Measurements from ENCODE around the gene VWA8. TPM values are rescaled to one million over a fixed set of nuclear protein-coding genes. Genes with fewer than 3 reads are reported as not detected.
"Not testable (repeated sequence)": the region's sequence is repeated elsewhere in the genome, so short reads cannot be mapped to it uniquely, and the experiment has no call there.

The VWA8 gene
- total RNA-seq, 2 experiments from 2014 or later: 18.6 to 21.1 TPM

DNA sequence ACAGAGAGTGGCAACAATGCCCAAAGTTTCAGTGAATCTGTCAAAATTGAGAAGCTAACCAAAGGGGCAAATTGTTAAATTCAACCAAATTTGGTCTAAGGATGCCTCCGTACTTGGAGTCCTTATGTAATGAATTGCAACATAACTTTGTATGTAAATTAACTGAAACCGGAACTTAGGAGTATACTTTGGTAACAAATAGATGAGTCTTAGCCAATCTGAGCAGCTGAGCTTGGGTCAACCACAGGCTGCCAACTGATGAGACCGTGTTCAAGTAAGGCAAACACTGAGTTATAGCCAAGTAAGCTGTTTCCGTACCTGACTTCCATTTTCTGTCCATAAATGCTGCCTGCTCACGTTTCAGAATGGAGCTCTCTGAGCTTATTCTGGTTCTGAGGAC, 5.3 kb downstream of the VWA8 start:
- peaks cover 13% of the 10 kb centered on the region for H3K36me3 Mint-ChIP-seq
- H3K4me1 Mint-ChIP-seq: peaks cover 14% of the 10 kb centered on the region
- no peak for DNase-seq
- no peak for ATAC-seq (ENCODE audit: low read depth)
- no peaks in the 10 kb centered on the region for H3K9me3 Mint-ChIP-seq
- no peaks in the 10 kb centered on the region for H3K27me3 Mint-ChIP-seq
- no peak overlapping the region for H3K27ac Mint-ChIP-seq
- no peak overlapping the region for H3K4me3 Mint-ChIP-seq
- POLR2A ChIA-PET: no interaction called here

DNA sequence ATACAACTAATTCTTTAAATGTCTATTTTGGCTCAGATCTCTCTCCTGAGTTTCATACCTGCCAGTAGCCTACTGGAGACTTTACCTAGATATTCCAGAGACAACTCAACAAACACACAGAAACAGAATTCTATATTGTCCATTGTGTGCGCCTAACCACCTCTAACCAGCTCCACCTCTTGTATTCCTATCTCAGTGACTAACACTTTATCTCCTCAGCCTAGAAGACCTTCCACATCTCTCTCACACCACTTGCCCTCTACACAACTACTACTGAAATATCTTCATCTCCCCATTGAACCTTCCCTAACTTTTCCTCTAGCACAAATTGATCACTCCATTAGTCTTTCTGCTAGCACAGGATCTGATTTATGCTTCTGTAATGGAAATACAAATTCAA, 6.7 kb downstream of the VWA8 start:
- ATAC-seq (ENCODE audit: low read depth) (no peak), DNase-seq (no peak)
- peaks cover 16% of the 10 kb centered on the region for H3K36me3 Mint-ChIP-seq
- no peak overlapping the region for H3K27ac Mint-ChIP-seq
- H3K9me3 Mint-ChIP-seq: peaks cover under 1% of the 10 kb centered on the region
- POLR2A ChIA-PET: no interaction called here
- no peaks in the 10 kb centered on the region for H3K27me3 Mint-ChIP-seq
- no peak overlapping the region for H3K4me3 Mint-ChIP-seq
- peaks cover 4% of the 10 kb centered on the region for H3K4me1 Mint-ChIP-seq

DNA sequence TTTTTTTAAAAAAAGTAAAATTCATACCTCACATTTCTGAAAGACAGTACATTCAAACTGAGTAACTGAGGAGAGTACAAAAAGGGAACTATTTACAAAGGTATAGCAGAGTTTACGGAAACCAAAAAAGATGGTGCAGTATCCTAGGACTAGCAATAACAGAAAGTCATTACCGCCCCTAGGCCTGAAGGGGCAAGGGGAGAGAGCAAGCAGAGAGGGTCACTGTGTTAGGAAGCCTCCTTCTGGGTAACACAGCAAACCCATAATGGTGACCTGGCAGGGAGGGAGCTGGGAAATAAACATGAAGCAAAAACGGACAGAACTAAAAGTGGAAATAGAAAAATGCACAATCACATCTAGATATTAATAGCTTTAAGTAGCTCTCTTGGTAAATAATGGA, 8.2 kb downstream of the VWA8 start:
- Mint-ChIP-seq H3K27ac (no peak overlapping the region), H3K4me1 (no peaks in the 10 kb centered on the region), H3K9me3 (peaks cover 3% of the 10 kb centered on the region), H3K36me3 (peaks cover 26% of the 10 kb centered on the region), H3K4me3 (no peak overlapping the region), H3K27me3 (no peaks in the 10 kb centered on the region)
- DNase-seq (no peak), ATAC-seq (ENCODE audit: low read depth) (no peak)
- POLR2A ChIA-PET: no interaction called here

DNA sequence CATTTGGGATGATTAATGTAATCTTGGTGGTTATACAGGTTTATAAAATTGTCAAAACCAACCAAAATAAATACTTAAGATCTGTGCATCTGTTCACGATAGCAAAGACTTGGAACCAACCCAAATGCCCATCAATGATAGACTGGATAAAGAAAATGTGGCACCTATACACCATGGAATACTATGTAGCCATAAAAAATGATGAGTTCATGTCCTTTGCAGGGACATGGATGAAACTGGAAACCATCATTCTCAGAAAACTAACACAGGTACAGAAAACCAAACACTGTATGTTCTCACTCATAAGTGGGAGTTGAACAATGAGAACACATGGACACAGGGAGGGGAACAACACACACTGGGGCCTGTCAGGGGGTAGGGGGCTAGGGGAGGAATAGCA, 11.8 kb downstream of the VWA8 start:
- H3K36me3 Mint-ChIP-seq: peaks cover 51% of the 10 kb centered on the region
- DNase-seq; H3K27ac Mint-ChIP-seq; H3K27me3 Mint-ChIP-seq; POLR2A ChIA-PET; H3K4me3 Mint-ChIP-seq; ATAC-seq (ENCODE audit: low read depth); H3K4me1 Mint-ChIP-seq: not testable (repeated sequence)
- peaks cover 10% of the 10 kb centered on the region for H3K9me3 Mint-ChIP-seq

DNA sequence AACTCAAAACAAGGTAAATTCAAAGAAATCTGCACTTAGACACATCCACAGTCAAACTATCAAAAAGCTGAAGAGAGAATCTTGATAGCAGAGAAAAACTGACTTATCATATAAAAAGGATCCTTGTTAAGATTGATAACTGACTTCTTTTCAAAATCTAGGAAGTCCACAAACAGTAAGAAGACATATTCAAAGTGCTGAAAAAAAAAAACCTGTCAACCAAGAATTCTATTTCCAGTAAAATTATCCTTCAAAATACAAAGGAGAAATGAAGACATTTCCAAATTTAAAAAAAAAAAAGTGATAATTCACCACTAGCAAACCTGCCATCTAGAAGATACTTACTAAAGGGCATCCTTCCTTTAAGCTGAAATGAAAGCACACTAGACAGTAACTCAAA, 15.0 kb downstream of the VWA8 start:
- Mint-ChIP-seq H3K9me3 (peaks cover 10% of the 10 kb centered on the region), H3K27ac (no peak overlapping the region), H3K36me3 (peaks cover 48% of the 10 kb centered on the region), H3K4me1 (peaks cover 2% of the 10 kb centered on the region), H3K27me3 (no peaks in the 10 kb centered on the region), H3K4me3 (no peak overlapping the region)
- POLR2A ChIA-PET: no interaction called here
- no peak for DNase-seq
- ATAC-seq (ENCODE audit: low read depth): no peak

DNA sequence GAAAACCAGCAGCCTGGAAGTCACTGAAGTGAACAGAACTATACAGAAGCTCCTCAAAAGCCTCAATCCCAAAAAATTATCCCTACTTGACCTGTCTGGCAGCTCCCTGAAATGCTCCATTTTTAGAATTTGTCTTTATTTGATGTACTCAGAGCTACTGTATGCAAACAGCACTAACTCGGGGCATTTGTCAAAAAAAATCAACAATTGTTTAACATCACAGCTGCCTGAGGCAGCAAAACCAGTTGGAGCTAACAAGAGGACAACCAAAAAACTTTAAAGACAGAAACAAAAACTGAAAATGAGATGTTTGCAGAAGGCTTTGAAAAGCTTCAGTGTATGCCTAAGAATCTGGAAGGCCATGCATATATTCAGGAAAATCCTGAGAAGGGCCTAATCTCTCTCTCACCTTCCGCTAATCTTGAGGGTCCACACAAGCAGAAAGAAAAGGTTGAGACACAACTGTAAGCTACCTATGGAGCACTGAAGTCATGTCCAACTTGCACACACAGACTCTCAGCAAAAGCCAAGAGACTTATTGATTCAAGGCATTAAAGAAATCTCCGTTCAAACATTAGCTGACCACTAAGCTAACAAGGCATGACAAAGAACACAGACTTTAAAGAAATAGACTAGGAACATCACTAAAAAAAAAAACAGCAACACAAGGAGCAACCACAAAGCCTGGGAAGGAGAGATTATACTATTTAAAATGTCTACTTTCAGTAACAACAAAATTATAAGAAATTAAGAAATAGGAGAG, 16.1 kb downstream of the VWA8 start:
- ATAC-seq (ENCODE audit: low read depth) (no peak), DNase-seq (no peak)
- no peak overlapping the region for H3K4me3 Mint-ChIP-seq
- H3K4me1 Mint-ChIP-seq: peaks cover 2% of the 10 kb centered on the region
- peaks cover 10% of the 10 kb centered on the region for H3K9me3 Mint-ChIP-seq
- no peaks in the 10 kb centered on the region for H3K27me3 Mint-ChIP-seq
- H3K27ac Mint-ChIP-seq: no peak overlapping the region
- POLR2A ChIA-PET: no interaction called here
- peaks cover 47% of the 10 kb centered on the region for H3K36me3 Mint-ChIP-seq

DNA sequence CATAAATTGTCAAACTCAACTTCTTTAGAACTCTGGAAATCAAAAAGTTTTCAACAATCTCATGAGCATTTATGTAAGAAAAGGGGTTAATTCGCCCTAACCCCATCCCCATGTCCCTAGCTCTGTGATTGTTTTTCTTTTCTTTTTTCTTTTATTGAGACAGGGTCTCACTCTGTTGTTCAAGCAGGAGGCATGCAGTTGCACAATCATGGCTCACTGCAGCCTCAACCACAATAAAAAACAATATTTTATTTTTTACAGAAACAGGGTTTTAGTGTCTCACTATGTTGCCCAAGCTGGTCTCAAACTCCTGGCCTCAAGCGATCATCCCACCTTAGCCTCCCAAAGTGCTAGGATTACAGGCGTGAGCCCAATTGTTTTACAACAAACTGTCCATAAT, 16.7 kb downstream of the VWA8 start:
- H3K27me3 Mint-ChIP-seq: no peaks in the 10 kb centered on the region
- no peak for ATAC-seq (ENCODE audit: low read depth)
- DNase-seq: no peak
- H3K36me3 Mint-ChIP-seq: peaks cover 44% of the 10 kb centered on the region
- peaks cover 10% of the 10 kb centered on the region for H3K9me3 Mint-ChIP-seq
- no peak overlapping the region for H3K27ac Mint-ChIP-seq
- POLR2A ChIA-PET: no interaction called here
- H3K4me1 Mint-ChIP-seq: peaks cover 2% of the 10 kb centered on the region
- H3K4me3 Mint-ChIP-seq: no peak overlapping the region

DNA sequence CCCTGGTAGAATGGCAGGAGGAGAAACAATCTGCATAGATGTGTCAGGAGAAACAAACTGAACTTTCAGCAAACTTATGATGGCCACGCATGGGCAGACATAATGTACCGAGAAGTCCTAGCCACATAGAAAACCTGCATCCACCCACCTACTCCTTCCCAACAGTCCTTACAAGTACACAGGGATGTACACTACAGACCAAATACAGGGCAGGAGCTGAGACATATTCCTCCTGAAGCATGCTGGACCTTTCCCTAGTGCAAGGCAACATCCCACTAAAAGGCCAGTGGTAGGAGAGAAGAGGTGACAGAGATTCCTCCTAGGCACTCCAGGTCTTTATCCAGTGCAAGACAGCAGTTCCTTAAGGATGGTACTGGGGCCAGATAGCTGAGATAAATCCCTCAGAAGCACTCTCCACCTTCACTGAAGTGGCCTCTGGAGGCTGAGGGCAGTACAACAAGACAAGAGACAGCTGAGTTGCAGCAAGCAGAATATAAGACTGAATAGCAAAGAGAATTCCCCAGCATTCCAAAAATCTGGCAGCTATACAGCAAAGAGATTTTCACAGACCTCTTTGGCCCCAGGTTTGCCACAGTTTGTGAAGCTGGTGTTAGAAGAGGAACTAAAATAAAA, 18.3 kb downstream of the VWA8 start:
- DNase-seq: no peak
- Mint-ChIP-seq H3K27ac (no peak overlapping the region), H3K4me3 (no peak overlapping the region), H3K36me3 (peaks cover 36% of the 10 kb centered on the region), H3K9me3 (peaks cover 8% of the 10 kb centered on the region), H3K4me1 (peaks cover 2% of the 10 kb centered on the region), H3K27me3 (no peaks in the 10 kb centered on the region)
- POLR2A ChIA-PET: no interaction called here
- ATAC-seq (ENCODE audit: low read depth): no peak

DNA sequence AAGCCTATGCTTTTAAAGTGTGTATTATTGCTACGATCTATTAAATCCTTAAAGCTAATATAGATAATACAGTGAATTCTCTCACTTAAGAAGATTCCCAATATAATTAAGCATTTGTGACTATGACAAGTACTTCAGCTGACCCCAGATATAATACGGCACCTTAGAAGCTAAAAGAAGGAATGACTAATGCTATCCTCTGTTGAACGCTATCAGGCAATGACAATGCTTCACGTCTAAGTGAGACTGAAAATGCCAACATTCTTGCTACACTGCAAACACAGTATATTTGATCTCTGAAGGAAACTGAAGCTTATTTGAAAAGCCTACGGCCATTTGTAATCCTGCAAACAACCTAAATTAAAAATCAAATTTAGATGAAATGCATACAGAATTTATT, 19.7 kb downstream of the VWA8 start:
- DNase-seq (no peak), ATAC-seq (ENCODE audit: low read depth) (no peak)
- Mint-ChIP-seq H3K27me3 (no peaks in the 10 kb centered on the region), H3K27ac (no peak overlapping the region), H3K4me1 (peaks cover 2% of the 10 kb centered on the region), H3K4me3 (no peak overlapping the region), H3K9me3 (peaks cover 4% of the 10 kb centered on the region), H3K36me3 (peaks cover 23% of the 10 kb centered on the region)
- POLR2A ChIA-PET: no interaction called here

DNA sequence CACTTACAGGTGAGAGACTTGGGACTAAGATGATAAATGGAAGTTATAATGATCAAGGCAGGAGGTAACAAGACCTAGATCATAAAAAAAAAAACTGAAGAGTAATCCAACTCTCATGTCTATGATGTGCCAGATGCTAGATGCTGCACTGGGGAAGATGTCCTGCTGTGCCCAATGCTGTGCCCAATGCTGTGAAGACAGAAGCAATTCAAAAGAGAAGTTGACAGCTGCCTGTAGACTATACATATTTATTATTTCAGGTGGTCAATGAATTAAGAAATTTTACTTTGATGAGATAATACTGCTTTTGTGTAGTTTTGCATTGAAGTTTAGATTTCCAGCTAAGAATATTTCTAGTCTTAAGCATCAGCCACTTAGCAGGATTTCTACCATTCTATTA, 21.5 kb downstream of the VWA8 start:
- Mint-ChIP-seq H3K36me3 (peaks cover 8% of the 10 kb centered on the region), H3K9me3 (no peaks in the 10 kb centered on the region), H3K27me3 (no peaks in the 10 kb centered on the region), H3K4me3 (no peak overlapping the region), H3K4me1 (peaks cover 2% of the 10 kb centered on the region), H3K27ac (no peak overlapping the region)
- POLR2A ChIA-PET: no interaction called here
- DNase-seq (no peak), ATAC-seq (ENCODE audit: low read depth) (no peak)

DNA sequence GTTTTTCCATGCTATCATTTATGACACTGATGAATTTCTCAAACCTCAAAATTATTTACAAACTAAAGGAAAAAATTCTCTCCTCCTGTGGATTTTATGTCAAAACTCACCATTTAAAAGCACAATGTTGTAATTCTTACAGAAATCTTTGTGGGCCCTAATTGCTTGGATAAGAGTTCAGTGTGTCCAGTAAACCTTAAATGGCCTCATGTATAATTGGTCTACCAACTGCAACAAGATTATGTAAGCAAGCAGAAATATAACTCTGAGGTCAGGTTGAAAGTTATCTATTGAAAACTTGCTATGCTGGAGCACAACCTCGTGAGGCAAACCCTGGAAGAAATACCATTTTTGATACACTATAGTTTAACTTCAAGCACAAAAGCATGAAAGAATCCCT, 22.0 kb downstream of the VWA8 start:
- ATAC-seq (ENCODE audit: low read depth) (no peak), DNase-seq (no peak)
- no peak overlapping the region for H3K27ac Mint-ChIP-seq
- no peaks in the 10 kb centered on the region for H3K27me3 Mint-ChIP-seq
- H3K4me1 Mint-ChIP-seq: peaks cover 2% of the 10 kb centered on the region
- POLR2A ChIA-PET: interaction anchor here (0.5 kb wide), 1 partner anchor 11 kb away, joined by 3 read pairs; no protein-coding TSS in a partner anchor
- peaks cover 8% of the 10 kb centered on the region for H3K36me3 Mint-ChIP-seq
- no peaks in the 10 kb centered on the region for H3K9me3 Mint-ChIP-seq
- no peak overlapping the region for H3K4me3 Mint-ChIP-seq

DNA sequence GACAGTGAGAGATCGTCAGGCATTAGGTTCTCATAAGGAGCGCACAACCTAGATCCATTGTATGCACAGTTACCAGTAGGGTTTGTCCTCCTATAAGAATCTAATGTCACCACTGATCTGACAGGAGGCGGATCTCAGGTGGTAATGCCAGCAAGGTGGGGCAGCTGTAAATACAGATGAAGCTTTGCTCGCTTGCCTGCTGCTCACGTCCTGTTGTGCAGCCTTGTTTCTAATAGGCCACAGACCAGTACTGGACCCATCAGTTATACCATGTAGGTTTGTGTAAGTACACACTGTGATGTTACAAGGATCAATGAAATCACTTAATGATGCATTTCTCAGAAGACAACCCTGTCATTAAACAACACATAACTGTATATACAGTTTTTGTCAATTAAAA, 23.5 kb downstream of the VWA8 start:
- DNase-seq (no peak), ATAC-seq (ENCODE audit: low read depth) (no peak)
- POLR2A ChIA-PET: no interaction called here
- H3K4me3 Mint-ChIP-seq: no peak overlapping the region
- no peaks in the 10 kb centered on the region for H3K27me3 Mint-ChIP-seq
- H3K4me1 Mint-ChIP-seq: peaks cover 4% of the 10 kb centered on the region
- H3K27ac Mint-ChIP-seq: no peak overlapping the region
- peaks cover 6% of the 10 kb centered on the region for H3K36me3 Mint-ChIP-seq
- H3K9me3 Mint-ChIP-seq: no peaks in the 10 kb centered on the region

DNA sequence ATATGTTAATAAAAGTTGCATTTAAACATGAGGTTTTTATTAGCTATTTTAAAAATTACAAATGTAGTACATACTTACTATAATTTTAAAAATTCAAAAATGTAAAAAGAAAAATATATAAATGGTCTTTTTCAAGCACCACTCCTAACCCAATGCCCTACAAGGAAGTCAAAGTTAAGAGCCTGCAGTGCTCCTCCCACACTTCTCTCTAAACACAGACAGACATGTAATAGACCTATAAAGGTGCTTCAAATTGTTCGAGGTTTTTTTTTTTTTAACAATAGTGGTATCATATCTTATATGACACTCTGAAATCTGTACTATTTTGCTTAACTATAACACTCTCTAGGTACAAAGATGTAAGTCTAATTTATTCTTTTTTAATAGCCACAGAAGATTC, 25.4 kb downstream of the VWA8 start:
- Mint-ChIP-seq H3K27ac (no peak overlapping the region), H3K9me3 (no peaks in the 10 kb centered on the region), H3K4me1 (peaks cover 4% of the 10 kb centered on the region), H3K36me3 (peaks cover 6% of the 10 kb centered on the region), H3K27me3 (no peaks in the 10 kb centered on the region), H3K4me3 (no peak overlapping the region)
- ATAC-seq (ENCODE audit: low read depth) (no peak), DNase-seq (no peak)
- POLR2A ChIA-PET: no interaction called here

DNA sequence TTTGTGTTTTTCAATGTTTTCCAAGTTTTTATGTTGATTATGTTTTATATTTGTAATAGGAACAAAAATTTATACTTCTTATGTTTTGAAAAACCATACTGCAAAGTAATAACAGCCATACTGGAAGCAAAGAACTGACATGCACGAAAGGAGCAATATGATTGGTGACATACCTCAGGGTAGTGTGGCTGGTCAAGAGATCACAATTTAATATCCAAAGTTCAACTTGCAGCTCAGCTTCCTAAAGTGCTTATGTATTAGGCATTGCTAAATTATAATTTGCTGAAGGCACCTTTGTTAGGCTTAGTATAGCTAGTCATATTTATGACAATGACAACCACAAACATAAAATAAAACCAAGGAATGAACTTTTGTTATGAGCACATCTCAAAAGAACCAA, 25.9 kb downstream of the VWA8 start:
- Mint-ChIP-seq H3K4me3 (no peak overlapping the region), H3K36me3 (peaks cover 11% of the 10 kb centered on the region), H3K27ac (no peak overlapping the region), H3K9me3 (no peaks in the 10 kb centered on the region), H3K4me1 (peaks cover 4% of the 10 kb centered on the region), H3K27me3 (no peaks in the 10 kb centered on the region)
- POLR2A ChIA-PET: no interaction called here
- DNase-seq (no peak), ATAC-seq (ENCODE audit: low read depth) (no peak)

Measured in activated naive CD8-positive, alpha-beta T cell treated with anti-CD3 and anti-CD28 coated beads, Interleukin-2, amount 10 ng/mL, durations not matched to agents 7 days and 5 days (primary cell).